NCI-H446 treated with DMSO at 0.1 percent for 48 hours (cell line): ENCODE results near the gene SLC25A26.
"Not testable (repeated sequence)": the region's sequence is repeated elsewhere in the genome, so short reads cannot be mapped to it uniquely, and the experiment has no call there.

Experiments used
- DNase-seq: peaks from one replicate; lab custom pipeline; 2025; lab: John Stamatoyannopoulos, UW

SLC25A26 gene

GRCh38 chr3:66269411-66269810 lies 48.6 kb downstream of the SLC25A26 start:
- no peak for DNase-seq

- DNase-seq = no peak
Observed at GRCh38 chr3:66270288-66270687, 49.5 kb downstream of the SLC25A26 start.

DNA sequence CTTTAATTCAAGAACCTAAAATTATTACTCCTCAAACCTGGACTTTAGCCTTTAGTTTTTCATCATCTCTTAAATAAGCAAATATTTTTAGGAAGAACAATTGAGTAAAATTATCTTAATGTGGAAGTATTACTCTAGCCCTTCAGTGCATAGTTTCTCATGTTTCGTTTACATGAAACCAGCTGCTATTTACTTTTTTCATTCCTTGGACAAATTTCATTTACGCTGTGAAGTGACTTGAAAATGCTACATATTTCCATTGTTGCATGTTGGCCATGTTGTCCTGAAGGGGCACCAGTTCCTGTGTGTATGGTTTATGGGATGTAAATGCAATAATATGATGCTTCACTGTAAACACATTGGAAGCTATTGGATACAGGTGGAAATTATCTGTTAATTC lies 49.9 kb downstream of the SLC25A26 start:
- DNase-seq = no peak

- no peak for DNase-seq
Observed at GRCh38 chr3:66271231-66271630, 50.4 kb downstream of the SLC25A26 start.

GRCh38 chr3:66272016-66272415 lies 51.2 kb downstream of the SLC25A26 start:
- no peak for DNase-seq

GRCh38 chr3:66274837-66275236 lies 54.0 kb downstream of the SLC25A26 start:
- not testable (repeated sequence) for DNase-seq

DNA sequence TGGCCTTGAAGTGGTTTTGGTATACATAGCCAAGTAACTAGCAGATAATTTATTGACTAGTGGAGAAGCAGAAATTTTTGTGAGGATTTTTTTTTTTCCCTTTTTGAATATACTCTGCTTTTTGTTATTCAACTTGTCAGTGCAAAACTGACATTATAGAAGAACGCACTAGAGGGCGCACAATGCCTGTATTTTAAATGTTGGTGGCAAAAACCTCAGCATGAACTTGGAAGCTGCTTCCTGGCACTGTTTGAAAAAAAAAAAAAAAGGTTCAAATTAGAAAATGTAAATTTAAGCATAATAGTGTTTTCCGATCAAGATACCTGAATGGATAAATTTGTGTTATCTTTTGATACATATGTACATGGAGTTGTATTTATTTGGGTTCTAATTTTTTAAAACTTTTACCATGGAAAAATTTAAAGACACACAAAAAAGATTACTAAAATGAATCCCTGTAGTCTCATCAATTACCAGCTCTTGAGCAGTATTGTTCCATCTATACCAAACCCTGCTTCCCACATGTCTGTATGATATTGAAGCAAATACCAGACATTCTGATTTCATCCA lies 56.0 kb downstream of the SLC25A26 start:
- peak; percentile 49 for DNase-seq

DNA sequence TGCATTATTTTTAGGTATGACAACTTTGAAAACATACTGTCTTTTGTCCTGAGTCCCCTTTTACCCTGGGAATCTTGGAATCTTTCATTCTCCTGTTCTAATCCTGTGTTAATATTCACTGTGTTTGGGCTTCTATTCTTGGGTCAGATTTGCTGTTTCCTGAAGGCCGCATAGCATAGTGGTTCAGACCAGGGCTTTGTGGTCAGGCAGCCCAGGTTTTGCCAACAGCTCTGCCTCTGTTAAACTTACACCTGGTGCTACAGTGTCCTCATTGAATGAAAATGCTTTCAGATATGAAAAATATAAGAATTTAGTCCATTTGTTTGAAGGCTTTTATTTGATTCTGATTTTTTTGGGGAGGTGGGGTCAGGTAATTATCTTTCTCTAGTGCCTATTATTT lies 58.4 kb downstream of the SLC25A26 start:
- no peak for DNase-seq

GRCh38 chr3:66280304-66280703 lies 59.5 kb downstream of the SLC25A26 start:
- no peak for DNase-seq

GRCh38 chr3:66291922-66292321 lies 71.1 kb downstream of the SLC25A26 start:
- DNase-seq = not testable (repeated sequence)

DNA sequence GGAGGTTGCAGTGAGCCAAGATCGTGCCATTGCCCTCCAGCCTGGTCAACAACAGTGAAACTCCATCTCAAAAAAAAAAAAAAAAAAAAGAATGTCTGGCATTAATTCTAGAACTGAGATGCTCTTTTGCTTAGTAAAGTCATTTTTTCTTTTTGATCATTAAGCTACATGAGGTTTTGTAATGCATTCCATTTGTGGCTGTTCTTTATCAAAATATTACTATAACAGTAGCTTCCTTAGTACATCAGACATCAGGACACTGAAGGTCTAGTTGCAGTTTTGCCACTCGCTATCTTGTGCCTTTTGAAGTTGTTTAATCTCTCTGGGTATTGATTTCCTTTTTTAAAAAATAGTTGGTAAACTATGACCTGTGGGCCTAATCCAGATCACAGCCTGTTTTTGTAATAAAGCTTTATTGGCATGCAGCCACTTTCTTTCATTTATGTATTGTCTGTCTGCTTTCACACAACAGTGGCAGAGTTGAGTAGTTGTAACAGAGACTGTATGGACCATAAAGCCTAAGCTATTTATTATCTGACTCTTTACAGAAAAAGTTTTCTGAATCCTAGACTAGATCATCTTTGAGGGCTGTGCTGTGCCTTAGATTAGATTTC lies 76.6 kb downstream of the SLC25A26 start:
- no peak for DNase-seq

DNA sequence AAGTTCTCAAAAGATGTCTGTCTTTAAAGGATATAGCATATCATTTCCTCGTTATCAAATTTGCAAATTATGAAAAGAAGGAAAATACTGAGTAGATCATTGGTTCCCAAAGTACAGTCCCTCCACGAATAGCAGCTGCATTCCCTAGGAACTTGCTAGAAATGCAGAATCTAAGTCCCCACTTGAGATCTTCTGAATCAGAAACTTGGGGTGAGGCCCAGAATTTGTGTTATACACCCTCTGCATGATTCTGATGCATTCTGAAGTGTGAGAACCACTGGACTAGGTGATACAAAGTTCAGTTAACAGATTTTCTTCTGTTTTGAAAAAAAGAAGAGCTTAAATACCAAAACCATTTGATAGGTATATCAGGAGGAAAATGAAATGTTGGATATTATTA lies 77.1 kb downstream of the SLC25A26 start:
- no peak for DNase-seq

DNA sequence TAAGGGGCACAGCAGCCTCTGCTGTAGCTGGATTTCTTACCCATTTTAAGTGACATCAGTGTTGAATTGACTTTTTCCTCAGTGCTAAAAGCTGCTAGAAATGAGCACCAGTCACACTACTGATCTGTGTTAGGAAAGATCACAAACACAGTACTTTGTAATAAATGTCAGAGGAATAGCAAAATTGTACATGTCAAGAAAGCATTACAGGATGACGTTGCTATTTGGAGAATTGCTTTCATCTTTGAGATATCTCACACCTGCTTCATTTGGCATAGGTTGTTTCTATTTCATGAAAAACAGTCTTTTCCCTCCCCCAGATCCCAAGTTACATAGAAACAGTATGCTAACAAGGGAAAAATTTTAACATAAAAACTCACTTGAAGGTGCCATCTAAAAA lies 77.8 kb downstream of the SLC25A26 start:
- no peak for DNase-seq

GRCh38 chr3:66299085-66299484 lies 78.3 kb downstream of the SLC25A26 start:
- not testable (repeated sequence) for DNase-seq

GRCh38 chr3:66299891-66300290 lies 79.1 kb downstream of the SLC25A26 start:
- DNase-seq = no peak

DNA sequence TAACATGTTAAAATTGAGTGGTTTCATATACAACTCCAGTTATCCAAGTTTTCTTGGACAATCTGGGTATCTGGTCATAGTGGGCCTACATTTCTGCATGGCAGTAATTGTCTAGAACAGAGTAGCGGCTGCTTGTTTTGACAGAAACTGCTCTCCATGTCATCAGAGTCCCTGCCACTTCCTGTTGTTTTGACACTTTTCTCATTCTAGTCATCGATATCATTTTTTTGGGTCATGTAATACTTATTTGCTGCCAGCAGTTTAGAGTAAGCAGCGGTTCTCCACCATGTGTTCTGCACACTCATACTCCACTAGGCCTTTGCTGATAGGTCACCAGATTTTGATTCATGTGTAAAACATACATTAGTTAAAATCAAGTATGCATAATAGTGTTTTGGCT lies 81.5 kb downstream of the SLC25A26 start:
- DNase-seq = no peak

DNA sequence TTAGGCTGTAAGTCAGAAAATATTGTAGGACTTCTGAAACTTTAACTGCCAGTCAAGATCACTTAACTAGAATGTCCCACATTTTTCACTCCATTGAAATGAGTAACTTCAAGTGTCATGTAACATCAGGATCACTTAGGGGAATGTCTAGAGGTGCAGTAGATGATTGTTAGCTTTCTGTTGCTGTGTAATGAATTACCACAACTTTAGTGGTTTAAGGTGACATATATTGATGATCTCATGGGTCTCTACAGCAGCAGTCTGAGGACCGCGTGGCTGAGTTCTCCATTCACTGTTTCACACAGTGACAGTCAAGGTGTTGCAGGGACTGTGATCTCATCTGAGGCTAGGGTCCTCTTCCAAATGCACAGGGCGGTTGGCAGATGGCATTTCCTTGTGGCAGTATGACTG lies 82.7 kb downstream of the SLC25A26 start:
- no peak for DNase-seq

DNA sequence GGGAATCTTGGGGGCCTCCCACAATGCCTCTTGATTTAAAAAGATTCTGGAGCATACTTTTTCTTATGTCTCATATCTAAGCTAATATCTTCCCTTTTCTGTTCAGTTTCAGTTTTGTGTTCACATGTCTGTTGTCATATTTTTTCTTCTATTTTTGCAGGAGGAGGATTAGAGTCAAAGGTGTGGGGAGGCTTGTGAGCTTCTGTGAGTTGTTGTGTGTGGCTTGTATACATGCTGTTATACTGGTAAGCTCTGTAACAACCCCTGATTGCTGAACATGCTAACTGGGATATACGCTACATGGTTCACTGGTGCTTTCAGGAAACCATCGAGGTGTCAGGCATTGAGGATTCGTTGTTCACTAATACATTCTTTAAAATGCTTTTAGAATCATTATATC lies 83.5 kb downstream of the SLC25A26 start:
- no peak for DNase-seq

GRCh38 chr3:66306086-66306485 lies 85.3 kb downstream of the SLC25A26 start:
- not testable (repeated sequence) for DNase-seq

GRCh38 chr3:66306991-66307390 lies 86.2 kb downstream of the SLC25A26 start:
- not testable (repeated sequence) for DNase-seq

- no peak for DNase-seq
Observed at GRCh38 chr3:66312039-66312438, 91.2 kb downstream of the SLC25A26 start.

- no peak for DNase-seq
Observed at GRCh38 chr3:66314455-66314854, 93.7 kb downstream of the SLC25A26 start.

- no peak for DNase-seq
Observed at GRCh38 chr3:66317750-66318376, 97.1 kb downstream of the SLC25A26 start.

- no peak for DNase-seq
Observed at GRCh38 chr3:66320390-66320789, 99.6 kb downstream of the SLC25A26 start.
